Measurements from ENCODE around the gene PIK3R3. TPM values are rescaled to one million over a fixed set of nuclear protein-coding genes. Genes with fewer than 3 reads are reported as not detected.

PIK3R3 gene
- total RNA-seq, 1 donor from 2014 or later = 1.8 TPM

DNA sequence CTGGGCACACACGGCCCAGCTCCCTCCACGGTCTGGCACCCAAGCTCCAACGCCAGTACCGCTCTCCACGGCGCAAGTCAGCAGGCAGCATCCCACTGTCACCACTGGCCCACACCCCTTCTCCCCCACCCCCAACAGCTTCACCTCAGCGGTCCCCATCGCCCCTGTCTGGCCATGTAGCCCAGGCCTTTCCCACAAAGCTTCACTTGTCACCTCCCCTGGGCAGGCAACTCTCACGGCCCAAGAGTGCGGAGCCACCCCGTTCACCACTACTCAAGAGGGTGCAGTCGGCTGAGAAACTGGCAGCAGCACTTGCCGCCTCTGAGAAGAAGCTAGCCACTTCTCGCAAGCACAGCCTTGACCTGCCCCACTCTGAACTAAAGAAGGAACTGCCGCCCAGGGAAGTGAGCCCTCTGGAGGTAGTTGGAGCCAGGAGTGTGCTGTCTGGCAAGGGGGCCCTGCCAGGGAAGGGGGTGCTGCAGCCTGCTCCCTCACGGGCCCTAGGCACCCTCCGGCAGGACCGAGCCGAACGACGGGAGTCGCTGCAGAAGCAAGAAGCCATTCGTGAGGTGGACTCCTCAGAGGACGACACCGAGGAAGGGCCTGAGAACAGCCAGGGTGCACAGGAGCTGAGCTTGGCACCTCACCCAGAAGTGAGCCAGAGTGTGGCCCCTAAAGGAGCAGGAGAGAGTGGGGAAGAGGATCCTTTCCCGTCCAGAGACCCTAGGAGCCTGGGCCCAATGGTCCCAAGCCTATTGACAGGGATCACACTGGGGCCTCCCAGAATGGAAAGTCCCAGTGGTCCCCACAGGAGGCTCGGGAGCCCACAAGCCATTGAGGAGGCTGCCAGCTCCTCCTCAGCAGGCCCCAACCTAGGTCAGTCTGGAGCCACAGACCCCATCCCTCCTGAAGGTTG lies 97.6 kb downstream of the PIK3R3 start:
- Histone ChIP-seq H3K27me3 (ENCODE audit: control insufficient read depth, insufficient read depth, low read length) (no peaks in the 10 kb centered on the region), H3K36me3 (ENCODE audit: control insufficient read depth, insufficient read depth, low read length) (peaks cover 6% of the 10 kb centered on the region), H3K4me3 (ENCODE audit: low read depth, low read length) (no peak overlapping the region)
- FAIRE-seq (no peak), DNase-seq (ENCODE audit: low read depth) (no peak)
- TF ChIP-seq, protein P1, sequence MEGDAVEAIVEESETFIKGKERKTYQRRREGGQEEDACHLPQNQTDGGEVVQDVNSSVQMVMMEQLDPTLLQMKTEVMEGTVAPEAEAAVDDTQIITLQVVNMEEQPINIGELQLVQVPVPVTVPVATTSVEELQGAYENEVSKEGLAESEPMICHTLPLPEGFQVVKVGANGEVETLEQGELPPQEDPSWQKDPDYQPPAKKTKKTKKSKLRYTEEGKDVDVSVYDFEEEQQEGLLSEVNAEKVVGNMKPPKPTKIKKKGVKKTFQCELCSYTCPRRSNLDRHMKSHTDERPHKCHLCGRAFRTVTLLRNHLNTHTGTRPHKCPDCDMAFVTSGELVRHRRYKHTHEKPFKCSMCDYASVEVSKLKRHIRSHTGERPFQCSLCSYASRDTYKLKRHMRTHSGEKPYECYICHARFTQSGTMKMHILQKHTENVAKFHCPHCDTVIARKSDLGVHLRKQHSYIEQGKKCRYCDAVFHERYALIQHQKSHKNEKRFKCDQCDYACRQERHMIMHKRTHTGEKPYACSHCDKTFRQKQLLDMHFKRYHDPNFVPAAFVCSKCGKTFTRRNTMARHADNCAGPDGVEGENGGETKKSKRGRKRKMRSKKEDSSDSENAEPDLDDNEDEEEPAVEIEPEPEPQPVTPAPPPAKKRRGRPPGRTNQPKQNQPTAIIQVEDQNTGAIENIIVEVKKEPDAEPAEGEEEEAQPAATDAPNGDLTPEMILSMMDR (IDR thresholded peaks at IDR 0.05; ENCODE audit: insufficient read depth, low read length, severe bottlenecking) = no peak

- FAIRE-seq (no peak), DNase-seq (ENCODE audit: low read depth) (no peak)
- TF ChIP-seq, protein P1 (IDR thresholded peaks at IDR 0.05; ENCODE audit: insufficient read depth, low read length, severe bottlenecking) = no peak
- peaks cover 6% of the 10 kb centered on the region for H3K36me3 ChIP-seq (ENCODE audit: control insufficient read depth, insufficient read depth, low read length)
- H3K4me3 ChIP-seq (ENCODE audit: low read depth, low read length) = no peak overlapping the region
- no peaks in the 10 kb centered on the region for H3K27me3 ChIP-seq (ENCODE audit: control insufficient read depth, insufficient read depth, low read length)
These were observed 101.4 kb downstream of the PIK3R3 start for GRCh38 chr1:46030876-46031660.

- Histone ChIP-seq H3K36me3 (ENCODE audit: control insufficient read depth, insufficient read depth, low read length) (peaks cover 6% of the 10 kb centered on the region), H3K27me3 (ENCODE audit: control insufficient read depth, insufficient read depth, low read length) (no peaks in the 10 kb centered on the region), H3K4me3 (ENCODE audit: low read depth, low read length) (no peak overlapping the region)
- TF ChIP-seq, protein P1 (IDR thresholded peaks at IDR 0.05; ENCODE audit: insufficient read depth, low read length, severe bottlenecking) = no peak
- peak; percentile 13 for FAIRE-seq
- DNase-seq (ENCODE audit: low read depth) = no peak
These were observed 102.2 kb downstream of the PIK3R3 start for GRCh38 chr1:46030074-46030870.

- no peak for DNase-seq (ENCODE audit: low read depth)
- no peak overlapping the region for H3K4me3 ChIP-seq (ENCODE audit: low read depth, low read length)
- H3K27me3 ChIP-seq (ENCODE audit: control insufficient read depth, insufficient read depth, low read length) = no peaks in the 10 kb centered on the region
- TF ChIP-seq, protein P1 (IDR thresholded peaks at IDR 0.05; ENCODE audit: insufficient read depth, low read length, severe bottlenecking) = no peak
- peaks cover 5% of the 10 kb centered on the region for H3K36me3 ChIP-seq (ENCODE audit: control insufficient read depth, insufficient read depth, low read length)
- no peak for FAIRE-seq
These were observed 104.4 kb downstream of the PIK3R3 start for GRCh38 chr1:46027788-46028573.

DNA sequence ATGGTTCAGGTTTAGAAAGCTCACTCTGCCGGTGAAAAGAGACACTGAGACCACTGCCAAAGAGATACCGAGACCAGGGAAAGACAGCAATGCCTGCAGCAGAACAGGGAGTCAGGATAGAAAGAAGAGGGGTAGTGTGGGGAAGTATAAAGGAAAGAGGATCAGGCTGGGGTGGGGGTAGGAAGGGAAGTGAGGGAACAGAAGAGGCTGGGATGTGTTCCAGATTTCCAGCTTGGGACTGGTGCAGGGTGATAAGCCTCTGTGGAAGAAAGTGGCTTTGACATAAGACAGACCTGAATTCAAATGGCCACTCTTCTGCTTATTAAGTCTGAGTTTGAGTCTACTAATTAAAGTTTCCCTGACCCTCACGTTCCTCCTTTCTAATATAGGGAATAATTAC lies 105.9 kb downstream of the PIK3R3 start:
- Histone ChIP-seq H3K4me3 (ENCODE audit: low read depth, low read length) (no peak overlapping the region), H3K27me3 (ENCODE audit: control insufficient read depth, insufficient read depth, low read length) (no peaks in the 10 kb centered on the region), H3K36me3 (ENCODE audit: control insufficient read depth, insufficient read depth, low read length) (peaks cover 4% of the 10 kb centered on the region)
- TF ChIP-seq, protein P1 (IDR thresholded peaks at IDR 0.05; ENCODE audit: insufficient read depth, low read length, severe bottlenecking) = no peak
- DNase-seq (ENCODE audit: low read depth) (no peak), FAIRE-seq (no peak)

All from bronchial epithelial cell (primary cell).